Measurements from ENCODE around the gene TSN. TPM values are rescaled to one million over a fixed set of nuclear protein-coding genes. Genes with fewer than 3 reads are reported as not detected.

The TSN gene
- total and polyA plus RNA-seq, 9 of the 15 experiments (the other 6 are each of a cell fraction or from before 2014, with no cell fraction given): 63.2 to 152 (median 95.2) TPM

GRCh38 chr2:121736462-121737336 is 18.8 kb upstream of the TSN start, which contains the start of gene NIFK (continued):
- TF ChIP-seq ZBTB17 (CRISPR knock-in tag; IDR thresholded peaks at IDR 0.05) (no peak), FOSL1 (tag; conservative IDR thresholded peaks at IDR 0.05) (no peak), KLF13 (tag; IDR thresholded peaks at IDR 0.05; ENCODE audit: borderline replicate concordance, low read depth) (no peak), GATAD2A (IDR thresholded peaks at IDR 0.05) (no peak), SMC3 (conservative IDR thresholded peaks at IDR 0.05; ENCODE audit: insufficient read depth, low read depth, low read length) (no peak), SIX5 (IDR thresholded peaks at IDR 0.05; ENCODE audit: borderline replicate concordance in 1 of 2, insufficient read depth in 1 of 2, low read depth in 1 of 2, low read length in 2 of 2) (no peak), TBP (optimal IDR thresholded peaks at IDR 0.05; ENCODE audit: low read depth, low read length) (peak; percentile 68), HMG20A (CRISPR knock-in tag; conservative IDR thresholded peaks at IDR 0.05) (no peak), ETV6 (IDR thresholded peaks at IDR 0.05; ENCODE audit: borderline replicate concordance in 1 of 2, low read depth in 2 of 2, low read length in 1 of 2) (peak in 1 of 2 experiments; percentile 72; a peak in 1 of 4 replicates), ETV6 (CRISPR knock-in tag; IDR thresholded peaks at IDR 0.05; ENCODE audit: borderline replicate concordance) (0 out of 2 replicates have a peak, but pooled peaks have one; percentile 34), REST (IDR thresholded peaks at IDR 0.05; ENCODE audit: borderline replicate concordance) (no peak), REST (CRISPR knock-in tag; IDR thresholded peaks at IDR 0.05; ENCODE audit: low read depth) (peak; percentile 66; the same call in 1 of the 2 replicates), CREB3 (tag; conservative IDR thresholded peaks at IDR 0.05; ENCODE audit: low read depth) (no peak), SMARCC2 (IDR thresholded peaks at IDR 0.05; ENCODE audit: low read depth) (no peak), HDAC1 (IDR thresholded peaks at IDR 0.05) (peak in 1 of 2 experiments; percentile 96; a peak in 2 of 4 replicates), ZC3H11A (IDR thresholded peaks at IDR 0.05; ENCODE audit: low read depth, low read length) (no peak), SRSF9 (IDR thresholded peaks at IDR 0.05; ENCODE audit: borderline replicate concordance, low read depth, low read length) (no peak), ZNF140 (CRISPR knock-in tag; IDR thresholded peaks at IDR 0.05) (no peak), ZNF263 (CRISPR knock-in tag; IDR thresholded peaks at IDR 0.05; ENCODE audit: borderline replicate concordance) (peak; percentile 36; the same call in 1 of the 2 replicates)
